Choroid plexus epithelial cell (primary cell): ENCODE measurements around the gene RCN2.
"Not testable (repeated sequence)": the region's sequence is repeated elsewhere in the genome, so short reads cannot be mapped to it uniquely, and the experiment has no call there.

Experiments
- DNase-seq: peaks from one replicate; pipeline ENCODE4 v3.0.0-alpha.2; 2010; ENCODE audit warnings: low read depth
- H3K4me3 ChIP-seq: 2 replicates; pipeline ENCODE4 v1.5.1; 2011; ENCODE audit warnings: low read depth, mild to moderate bottlenecking, control low read depth, low read length, moderate library complexity
- CTCF ChIP-seq: conservative IDR thresholded peaks from 2 replicates; pipeline ENCODE4 v1.5.1; 2011; ENCODE audit warnings: low read depth, mild to moderate bottlenecking, control low read depth, inconsistent platforms, low read length, moderate library complexity

The RCN2 gene

GRCh38 chr15:76964157-76964556, 32.6 kb downstream of the RCN2 start:
- no peak for TF ChIP-seq CTCF
- DNase-seq, result peak; percentile 46
- no peak overlapping the region for H3K4me3 ChIP-seq

GRCh38 chr15:76966051-76966450, 34.5 kb downstream of the RCN2 start:
- DNase-seq, result peak; percentile 29
- H3K4me3 ChIP-seq, result not testable (repeated sequence)

GRCh38 chr15:76967067-76967466, 35.5 kb downstream of the RCN2 start:
- no peak overlapping the region for H3K4me3 ChIP-seq
- TF ChIP-seq CTCF, result no peak
- no peak for DNase-seq

GRCh38 chr15:76968306-76968705, 36.8 kb downstream of the RCN2 start:
- no peak for DNase-seq
- H3K4me3 ChIP-seq, result no peak overlapping the region
- TF ChIP-seq CTCF, result no peak

GRCh38 chr15:76972389-76973361, 41.1 kb downstream of the RCN2 start:
- no peak for TF ChIP-seq CTCF
- no peak overlapping the region for H3K4me3 ChIP-seq

GRCh38 chr15:76973362-76973743, 41.8 kb downstream of the RCN2 start:
- no peak overlapping the region for H3K4me3 ChIP-seq
- peak; percentile 60 for DNase-seq
- peak; percentile 81 for TF ChIP-seq CTCF

More at GRCh38 chr15:76972389-76973361, 41.1 kb downstream of the RCN2 start:
- no peak for DNase-seq

GRCh38 chr15:76973906-76974305, 42.4 kb downstream of the RCN2 start:
- no peak overlapping the region for H3K4me3 ChIP-seq
- DNase-seq, result no peak
- TF ChIP-seq CTCF, result no peak
